Measurements from ENCODE around the gene FIS1.
A peak's percentile ranks its signal among the peaks of the same experiment; 100 is the strongest.
"Not testable (repeated sequence)": the region's sequence is repeated elsewhere in the genome, so short reads cannot be mapped to it uniquely, and the experiment has no call there.

Gene FIS1

GRCh38 chr7:101244375-101245146 is at the start of gene FIS1:
Gene FIS1, minus strand, starts transcription at chr7:101245081. Its CDS starts 77 bp downstream, at chr7:101245004.
- no peaks in the 10 kb centered on the region for H3K27me3 ChIP-seq (ENCODE audit: insufficient read depth, low read length, poor library complexity)
- H2AFZ ChIP-seq (ENCODE audit: low read depth, low read length) = peak within 1 kb of the TSS; percentile 94
- peak within 1 kb of the TSS; percentile 71 to 79 for H3K4me3 ChIP-seq (ENCODE audit: low read depth in 1 of 2, low read length in 2 of 2)
- H4K20me1 ChIP-seq (ENCODE audit: insufficient read depth, low read length) = peaks cover 16% of the 10 kb centered on the region
- peaks cover 74% of the 10 kb centered on the region for H3K79me2 ChIP-seq (ENCODE audit: insufficient read depth, low read length)
- TF ChIP-seq EZH2 (IDR thresholded peaks at IDR 0.05; ENCODE audit: borderline replicate concordance, low read depth, low read length, severe bottlenecking) (no peak), CTCF (IDR thresholded peaks at IDR 0.05; ENCODE audit: borderline replicate concordance, extremely low read depth, low read length, poor library complexity, severe bottlenecking) (peak; percentile 84)
- peaks cover 41% of the 10 kb centered on the region for H3K4me1 ChIP-seq (ENCODE audit: insufficient read depth, low read length)
- H3K27ac ChIP-seq (ENCODE audit: low read length) = peak within 1 kb of the TSS; percentile 95
- ATAC-seq (ENCODE audit: insufficient read depth, low read depth) (peak; percentile 94), DNase-seq (peak; percentile 92)
- peak within 1 kb of the TSS; percentile 71 for H3K9ac ChIP-seq (ENCODE audit: low read depth, low read length)
- peaks cover 33% of the 10 kb centered on the region for H3K36me3 ChIP-seq (ENCODE audit: insufficient read depth, low read length)
- H3K4me2 ChIP-seq (ENCODE audit: insufficient read depth, low read length) = peak within 1 kb of the TSS; percentile 76
- H3K9me3 ChIP-seq (ENCODE audit: insufficient read depth, low read length, severe bottlenecking) = no peaks in the 10 kb centered on the region

DNA sequence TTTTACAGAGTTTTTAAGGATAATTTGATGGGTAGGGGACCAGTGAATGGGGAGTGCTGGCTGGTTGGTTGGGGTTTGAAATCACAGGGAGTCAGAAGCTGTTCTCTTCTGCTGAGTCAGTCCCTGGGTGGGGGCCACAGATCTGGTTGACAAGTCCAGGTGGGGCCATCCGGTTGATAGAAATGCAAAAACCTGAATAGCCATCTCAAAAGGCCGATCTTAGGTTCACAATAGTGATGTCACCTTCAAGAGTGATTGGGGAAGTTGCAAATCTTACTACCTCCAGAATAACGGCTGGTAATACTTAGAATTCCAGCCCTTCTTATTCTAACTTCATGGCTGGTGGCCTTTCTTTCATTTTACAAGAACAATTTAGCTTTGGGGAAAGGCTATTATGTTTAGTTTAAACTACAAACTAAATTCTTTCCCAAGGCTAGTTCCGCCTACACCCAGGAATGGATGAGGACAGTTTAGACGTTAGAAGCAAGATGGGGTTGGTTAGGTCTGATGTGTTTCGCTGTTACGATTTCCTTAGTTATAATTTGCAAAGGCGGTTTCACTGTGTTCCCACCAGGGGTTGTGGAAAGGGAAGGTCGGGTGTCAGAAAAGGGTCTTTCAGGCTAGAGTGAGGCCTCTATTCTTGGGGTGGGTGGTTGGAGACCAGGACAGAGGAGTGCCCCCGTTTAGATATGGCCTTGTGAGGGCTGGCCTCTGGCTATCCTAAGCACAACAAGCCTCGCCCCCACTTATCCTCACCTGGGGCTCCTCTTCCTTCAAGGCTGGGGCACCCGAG is 49.4 kb upstream of the FIS1 start:
- no peak for ATAC-seq (ENCODE audit: insufficient read depth, low read depth)
- Histone ChIP-seq H3K4me3 (ENCODE audit: low read depth in 1 of 2, low read length in 2 of 2) (no peak overlapping the region), H4K20me1 (ENCODE audit: insufficient read depth, low read length) (no peaks in the 10 kb centered on the region), H3K4me2 (ENCODE audit: insufficient read depth, low read length) (no peak overlapping the region), H3K4me1 (ENCODE audit: insufficient read depth, low read length) (peaks cover 4% of the 10 kb centered on the region; the same call in 1 of the 2 replicates), H2AFZ (ENCODE audit: low read depth, low read length) (no peak overlapping the region), H3K9ac (ENCODE audit: low read depth, low read length) (no peak overlapping the region), H3K9me3 (ENCODE audit: insufficient read depth, low read length, severe bottlenecking) (no peaks in the 10 kb centered on the region), H3K79me2 (ENCODE audit: insufficient read depth, low read length) (no peaks in the 10 kb centered on the region), H3K36me3 (ENCODE audit: insufficient read depth, low read length) (no peaks in the 10 kb centered on the region), H3K27ac (ENCODE audit: low read length) (no peak overlapping the region), H3K27me3 (ENCODE audit: insufficient read depth, low read length, poor library complexity) (peaks cover 15% of the 10 kb centered on the region)
- DNase-seq = no peak
- TF ChIP-seq CTCF (IDR thresholded peaks at IDR 0.05; ENCODE audit: borderline replicate concordance, extremely low read depth, low read length, poor library complexity, severe bottlenecking) (no peak), EZH2 (IDR thresholded peaks at IDR 0.05; ENCODE audit: borderline replicate concordance, low read depth, low read length, severe bottlenecking) (no peak)

DNA sequence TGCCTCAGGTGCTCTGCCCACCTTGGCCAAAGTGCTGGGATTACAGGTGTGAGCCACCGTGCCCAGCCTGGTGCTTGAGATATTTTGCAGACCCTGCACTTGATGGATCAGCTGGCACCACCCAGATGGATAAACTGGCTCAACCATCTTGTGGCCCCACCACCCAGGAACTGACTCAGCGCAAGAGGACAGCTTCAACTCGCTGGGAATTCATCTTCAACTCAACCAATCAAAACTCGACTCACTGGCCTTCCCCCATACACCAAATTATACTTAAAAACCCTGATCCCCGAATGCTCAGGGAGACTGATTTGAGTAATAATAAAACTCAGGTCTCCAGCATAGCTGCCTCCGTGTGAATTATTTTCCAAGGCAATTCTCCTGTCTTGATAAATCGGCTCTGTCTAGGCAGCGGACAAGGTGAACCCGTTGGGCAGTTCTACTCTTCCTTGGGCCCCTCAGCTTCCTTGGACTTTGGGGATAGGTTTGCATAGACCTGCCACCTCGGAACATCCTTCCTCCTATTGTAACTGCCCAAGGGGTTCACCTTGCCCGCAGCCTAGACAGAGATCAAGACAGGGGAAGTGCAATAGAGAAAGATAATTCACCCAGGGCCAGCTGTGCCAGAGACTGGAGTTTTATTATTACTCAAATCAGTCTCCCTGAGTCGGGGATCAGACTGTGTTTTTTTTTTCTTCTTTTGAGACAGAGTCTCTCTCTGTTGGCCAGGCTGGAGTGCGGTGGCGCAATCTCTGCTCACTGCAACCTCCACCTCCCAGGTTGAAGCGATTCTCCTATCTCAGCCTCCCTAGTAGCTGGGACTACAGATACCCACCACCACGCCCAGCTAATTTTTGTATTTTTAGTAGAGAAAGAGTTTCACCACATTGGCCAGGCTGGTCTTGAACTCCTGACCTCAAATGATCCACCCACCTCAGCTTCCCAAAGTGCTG is 48.5 kb upstream of the FIS1 start:
- not testable (repeated sequence) for H3K79me2 ChIP-seq (ENCODE audit: insufficient read depth, low read length); H3K9ac ChIP-seq (ENCODE audit: low read depth, low read length); DNase-seq; H4K20me1 ChIP-seq (ENCODE audit: insufficient read depth, low read length); H3K9me3 ChIP-seq (ENCODE audit: insufficient read depth, low read length, severe bottlenecking); H3K36me3 ChIP-seq (ENCODE audit: insufficient read depth, low read length); H3K27ac ChIP-seq (ENCODE audit: low read length); H3K4me1 ChIP-seq (ENCODE audit: insufficient read depth, low read length); H3K4me3 ChIP-seq (ENCODE audit: low read depth in 1 of 2, low read length in 2 of 2); H3K4me2 ChIP-seq (ENCODE audit: insufficient read depth, low read length); H2AFZ ChIP-seq (ENCODE audit: low read depth, low read length); ATAC-seq (ENCODE audit: insufficient read depth, low read depth)
- peaks cover 15% of the 10 kb centered on the region for H3K27me3 ChIP-seq (ENCODE audit: insufficient read depth, low read length, poor library complexity)

DNA sequence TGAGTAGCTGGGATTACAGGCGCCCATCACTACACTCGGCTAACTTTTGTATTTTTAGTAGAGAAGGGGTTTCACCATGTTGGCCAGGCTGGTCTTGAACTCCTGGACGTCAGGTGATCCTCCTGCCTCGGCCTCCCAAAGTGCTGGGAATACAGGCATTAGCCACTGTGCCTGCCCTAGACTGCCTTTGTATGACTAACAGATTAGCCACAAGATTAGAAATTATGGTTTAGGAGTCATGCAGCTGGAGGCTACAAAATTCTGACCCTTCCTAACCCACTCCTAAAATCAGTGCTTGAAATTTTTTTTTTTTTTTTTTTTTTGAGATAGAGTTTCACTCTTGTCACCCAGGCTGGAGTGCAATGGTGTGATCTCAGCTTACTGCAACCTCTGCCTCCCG is 47.7 kb upstream of the FIS1 start:
- H3K79me2 ChIP-seq (ENCODE audit: insufficient read depth, low read length); H3K9ac ChIP-seq (ENCODE audit: low read depth, low read length); DNase-seq; H3K4me3 ChIP-seq (ENCODE audit: low read depth in 1 of 2, low read length in 2 of 2); ATAC-seq (ENCODE audit: insufficient read depth, low read depth); H3K4me1 ChIP-seq (ENCODE audit: insufficient read depth, low read length); H2AFZ ChIP-seq (ENCODE audit: low read depth, low read length); H3K27ac ChIP-seq (ENCODE audit: low read length); H3K9me3 ChIP-seq (ENCODE audit: insufficient read depth, low read length, severe bottlenecking); H3K36me3 ChIP-seq (ENCODE audit: insufficient read depth, low read length); H4K20me1 ChIP-seq (ENCODE audit: insufficient read depth, low read length); H3K4me2 ChIP-seq (ENCODE audit: insufficient read depth, low read length): not testable (repeated sequence)
- H3K27me3 ChIP-seq (ENCODE audit: insufficient read depth, low read length, poor library complexity) = peaks cover 15% of the 10 kb centered on the region

All from DND-41 (cell line).